Upper lobe of right lung (tissue), 1 donor: Measurements from ENCODE around the gene LHX4. TPM values are rescaled to one million over a fixed set of nuclear protein-coding genes. Genes with fewer than 3 reads are reported as not detected.

Experiments used
- ATAC-seq: fragments of 200-7000 bp; cut with Tn5 transposase; one replicate; pipeline ENCODE4 v1.9.1; 2020; ENCODE audit warnings: mild to moderate bottlenecking, moderate library complexity
- DNase-seq: peaks from one replicate; pipeline ENCODE4 v3.0.0-alpha.2; 2020
- H3K27ac ChIP-seq: fragments of 200-600 bp; one replicate; pipeline ENCODE4 v1.8.0; 2022
- H3K27me3 ChIP-seq: fragments of 200-600 bp; one replicate; pipeline ENCODE4 v1.8.0; 2022; ENCODE audit warnings: mild to moderate bottlenecking
- H3K36me3 ChIP-seq: fragments of 200-600 bp; one replicate; pipeline ENCODE4 v1.8.0; 2022
- H3K4me1 ChIP-seq: fragments of 200-600 bp; one replicate; pipeline ENCODE4 v1.8.0; 2022
- H3K4me3 ChIP-seq: fragments of 200-600 bp; one replicate; pipeline ENCODE4 v1.8.0; 2022; ENCODE audit warnings: mild to moderate bottlenecking
- H3K9me3 ChIP-seq: fragments of 200-600 bp; one replicate; pipeline ENCODE4 v1.8.0; 2022
- intact Hi-C: fragments of 100-400 bp; cut with DNase I; formaldehyde crosslinking; loops from one replicate; pipeline ENCODE4 v1.11.0; 2022
- total RNA-seq: library from RNA; stranded (reverse); fragmentation: NEBNext Ultra II Directional; extraction: Animal tissue kit (Norgen Biotek cat#: 25700); gene quantifications from one replicate; pipeline ENCODE4 v1.2.1, GENCODE V29; 2021
- TF ChIP-seq, protein P1 (sequence below): fragments of 200-600 bp; IDR thresholded peaks from one replicate; pipeline ENCODE4 v1.8.0; 2022; ENCODE audit warnings: antibody characterized with exemption
- donor health status: DM: no; HTN: yes; CAD: no; lungs with severe emphysema.

Gene LHX4
- total RNA-seq, 1 donor from 2014 or later = not detected

DNA sequence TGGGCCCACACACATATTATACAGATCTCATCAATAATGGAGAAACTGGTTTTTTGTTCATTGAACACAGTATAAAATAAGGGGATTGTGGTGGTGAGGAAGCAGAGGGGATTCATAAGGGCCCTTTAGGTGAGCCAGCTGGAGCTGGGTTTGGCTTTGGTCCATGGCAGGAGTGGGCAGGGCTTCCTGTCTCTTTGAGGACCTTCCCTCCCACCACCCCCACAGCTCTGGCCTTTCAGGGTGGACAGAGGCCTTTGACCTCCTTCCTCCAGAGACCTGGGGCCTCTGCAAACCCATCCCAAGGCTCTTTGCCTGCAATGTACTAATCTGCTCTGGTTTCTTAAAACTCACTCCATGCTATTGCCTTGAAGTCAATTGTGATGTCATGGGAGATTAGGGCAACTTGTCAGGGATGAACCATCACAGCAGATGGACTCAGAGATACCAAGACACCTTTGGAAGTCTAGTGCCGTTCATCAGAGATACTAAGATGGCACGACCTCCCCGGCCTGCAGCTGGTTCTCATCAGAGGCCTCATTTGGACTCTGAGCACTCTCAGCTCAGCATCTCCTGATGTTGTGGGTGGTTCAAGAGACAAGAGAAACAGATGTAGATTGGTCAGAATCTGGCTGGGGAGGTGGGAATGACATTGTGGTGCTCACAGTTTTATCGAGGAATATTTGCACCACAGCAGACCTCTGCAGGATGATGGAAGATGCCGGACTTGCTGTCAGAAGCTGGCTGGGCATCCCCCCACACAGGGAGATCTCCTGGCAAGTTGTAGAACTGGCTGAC, 37.9 kb downstream of the LHX4 start:
- H3K36me3 ChIP-seq = no peaks in the 10 kb centered on the region
- TF ChIP-seq, protein P1, sequence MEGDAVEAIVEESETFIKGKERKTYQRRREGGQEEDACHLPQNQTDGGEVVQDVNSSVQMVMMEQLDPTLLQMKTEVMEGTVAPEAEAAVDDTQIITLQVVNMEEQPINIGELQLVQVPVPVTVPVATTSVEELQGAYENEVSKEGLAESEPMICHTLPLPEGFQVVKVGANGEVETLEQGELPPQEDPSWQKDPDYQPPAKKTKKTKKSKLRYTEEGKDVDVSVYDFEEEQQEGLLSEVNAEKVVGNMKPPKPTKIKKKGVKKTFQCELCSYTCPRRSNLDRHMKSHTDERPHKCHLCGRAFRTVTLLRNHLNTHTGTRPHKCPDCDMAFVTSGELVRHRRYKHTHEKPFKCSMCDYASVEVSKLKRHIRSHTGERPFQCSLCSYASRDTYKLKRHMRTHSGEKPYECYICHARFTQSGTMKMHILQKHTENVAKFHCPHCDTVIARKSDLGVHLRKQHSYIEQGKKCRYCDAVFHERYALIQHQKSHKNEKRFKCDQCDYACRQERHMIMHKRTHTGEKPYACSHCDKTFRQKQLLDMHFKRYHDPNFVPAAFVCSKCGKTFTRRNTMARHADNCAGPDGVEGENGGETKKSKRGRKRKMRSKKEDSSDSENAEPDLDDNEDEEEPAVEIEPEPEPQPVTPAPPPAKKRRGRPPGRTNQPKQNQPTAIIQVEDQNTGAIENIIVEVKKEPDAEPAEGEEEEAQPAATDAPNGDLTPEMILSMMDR = no peak
- DNase-seq (no peak), ATAC-seq (no peak)
- intact Hi-C loops = no loop called here
- H3K4me3 ChIP-seq = no peak overlapping the region
- H3K9me3 ChIP-seq = no peaks in the 10 kb centered on the region
- no peaks in the 10 kb centered on the region for H3K4me1 ChIP-seq
- H3K27ac ChIP-seq = no peak overlapping the region
- H3K27me3 ChIP-seq = no peaks in the 10 kb centered on the region

DNA sequence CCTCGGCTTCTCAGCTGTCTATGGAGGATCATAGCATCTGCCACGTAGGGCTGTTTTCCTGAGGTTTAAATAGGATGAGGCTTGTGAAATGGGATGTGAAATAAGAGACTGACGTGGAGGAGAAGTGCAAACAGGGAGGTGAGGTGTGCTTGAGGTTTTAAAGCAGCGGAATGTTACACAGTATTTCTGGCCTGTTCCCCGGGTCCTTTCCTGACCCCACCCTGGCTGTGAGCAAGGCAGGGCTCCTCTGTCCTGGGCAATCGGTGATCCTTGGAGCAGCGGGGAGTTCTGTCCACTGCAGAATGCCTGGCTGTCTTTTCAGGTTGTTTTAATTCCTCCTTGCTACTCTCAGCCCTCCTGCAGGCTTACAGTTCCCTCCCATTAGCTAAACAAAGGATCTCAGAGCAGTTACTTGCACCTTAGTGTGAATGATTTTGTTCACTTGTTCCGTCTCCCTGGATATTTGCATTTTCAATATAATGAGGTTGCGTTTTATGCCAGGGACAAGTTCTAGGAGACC, 38.6 kb downstream of the LHX4 start:
- Histone ChIP-seq H3K27ac (no peak overlapping the region), H3K36me3 (no peaks in the 10 kb centered on the region), H3K4me1 (no peaks in the 10 kb centered on the region), H3K9me3 (no peaks in the 10 kb centered on the region), H3K4me3 (no peak overlapping the region), H3K27me3 (no peaks in the 10 kb centered on the region)
- intact Hi-C loops = no loop called here
- ATAC-seq (no peak), DNase-seq (no peak)
- TF ChIP-seq, protein P1 = no peak

DNA sequence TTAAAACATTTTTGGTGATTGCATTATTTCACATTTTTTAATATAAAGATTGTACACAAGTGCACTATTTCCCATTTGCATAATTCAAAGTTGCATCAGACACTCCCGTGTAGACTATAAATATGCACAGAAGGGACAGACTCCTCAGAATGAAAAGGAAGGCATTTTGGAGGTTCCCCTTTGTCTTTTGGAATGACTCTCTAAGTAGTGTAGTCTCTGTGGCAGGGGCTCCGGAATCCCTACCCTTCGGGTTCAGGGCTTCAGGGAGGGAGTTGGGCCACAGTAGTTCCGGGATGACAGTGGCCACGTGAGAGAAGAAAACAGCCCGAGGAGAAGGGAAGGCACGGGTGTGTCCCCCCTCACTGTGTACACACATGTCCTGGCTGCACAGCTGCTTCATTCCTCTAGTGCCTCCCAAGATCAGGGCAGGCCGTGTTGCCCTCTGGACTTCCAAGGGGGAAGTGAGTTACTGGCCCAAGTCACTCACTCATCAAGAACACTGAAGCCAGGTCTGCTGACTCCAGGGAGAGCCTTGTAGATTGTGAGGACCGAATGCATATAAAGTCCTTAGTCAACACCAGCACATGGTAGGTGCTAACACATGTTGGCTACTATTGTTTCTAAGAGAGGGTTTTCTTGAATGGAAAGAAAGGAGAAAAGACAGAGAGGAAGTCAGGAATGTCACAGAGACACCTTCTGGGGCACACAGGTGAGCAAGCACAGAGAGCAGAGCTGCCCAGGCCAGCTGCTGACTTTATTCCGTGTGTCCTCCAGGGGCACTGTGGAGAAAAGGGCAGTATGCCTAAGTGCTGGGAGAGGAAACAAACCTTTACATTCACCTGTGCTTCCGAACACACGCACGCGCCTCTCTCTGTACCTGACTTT, 39.8 kb downstream of the LHX4 start:
- Histone ChIP-seq H3K4me3 (no peak overlapping the region), H3K36me3 (peaks cover 4% of the 10 kb centered on the region), H3K27me3 (no peaks in the 10 kb centered on the region), H3K27ac (no peak overlapping the region), H3K4me1 (no peaks in the 10 kb centered on the region), H3K9me3 (no peaks in the 10 kb centered on the region)
- intact Hi-C loops = no loop called here
- ATAC-seq (peak; percentile 39), DNase-seq (no peak)
- TF ChIP-seq, protein P1 = no peak

DNA sequence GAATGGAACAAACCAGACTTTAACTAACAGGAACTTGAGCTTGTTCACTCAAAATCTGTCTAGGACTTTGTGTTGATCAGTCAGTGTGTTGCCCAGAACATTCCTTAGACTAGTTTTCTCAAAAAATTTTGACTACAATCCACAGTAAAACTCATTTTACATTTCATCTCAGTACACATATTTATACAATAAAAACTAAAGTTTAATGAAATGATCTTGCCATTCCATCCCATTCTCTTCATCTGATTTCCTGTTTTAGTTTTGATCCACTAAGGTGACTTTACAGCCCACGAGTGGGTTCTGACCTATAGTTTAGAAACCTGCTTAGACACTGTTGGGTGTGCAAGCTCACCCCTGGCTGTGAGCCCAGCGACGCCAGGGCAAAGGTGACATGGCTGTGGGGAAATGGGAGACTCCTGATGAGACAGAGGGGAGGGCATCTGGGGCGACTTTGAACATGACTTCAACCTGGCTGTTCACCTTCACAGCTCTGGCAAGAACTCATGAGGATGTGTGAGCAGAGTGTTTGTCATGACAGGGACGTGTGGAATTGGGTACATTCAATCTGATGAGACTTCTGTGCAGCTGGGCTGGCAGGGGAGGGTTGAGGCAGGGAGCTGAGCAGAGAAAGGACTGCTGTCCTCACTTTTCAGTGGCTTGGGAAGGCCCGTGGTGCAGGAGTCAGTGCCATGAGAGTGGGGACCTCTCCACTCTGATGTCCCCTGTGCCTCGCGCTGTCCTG, 40.6 kb downstream of the LHX4 start:
- Histone ChIP-seq H3K9me3 (no peaks in the 10 kb centered on the region), H3K4me3 (no peak overlapping the region), H3K4me1 (no peaks in the 10 kb centered on the region), H3K36me3 (peaks cover 6% of the 10 kb centered on the region), H3K27ac (no peak overlapping the region), H3K27me3 (no peaks in the 10 kb centered on the region)
- intact Hi-C loops = no loop called here
- TF ChIP-seq, protein P1 = no peak
- ATAC-seq = no peak
- DNase-seq = no peak
